ENCODE results near the gene SPP2. TPM values are rescaled to one million over a fixed set of nuclear protein-coding genes. Genes with fewer than 3 reads are reported as not detected.

SPP2 gene
- total RNA-seq, 5 donors from 2014 or later (not counting 1 experiment from before 2014, with no cell fraction given): not detected

DNA sequence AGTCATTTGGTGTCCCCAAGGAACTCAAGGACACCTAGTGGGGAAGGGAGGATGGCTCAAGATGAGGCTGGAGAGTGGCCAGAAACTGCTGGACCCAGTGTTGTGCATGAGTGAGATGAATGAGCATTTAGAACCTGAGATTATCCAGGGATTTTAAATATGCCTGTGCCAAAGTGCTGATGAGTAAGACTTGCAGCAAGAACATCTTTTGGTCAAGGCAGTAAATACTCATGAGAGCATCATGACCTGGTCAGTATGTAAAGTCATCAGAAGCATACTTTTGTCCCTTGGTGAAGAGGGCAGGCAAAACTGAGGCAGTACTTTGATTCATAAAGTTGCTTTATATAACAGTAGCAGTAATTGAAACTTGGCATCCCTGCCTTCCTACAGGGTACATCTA lies 3.1 kb upstream of the SPP2 start:
- no peak overlapping the region for H3K27ac Mint-ChIP-seq
- H3K27ac ChIP-seq (ENCODE audit: low read length): no peak overlapping the region
- POLR2A ChIA-PET: no interaction called here
- no peaks in the 10 kb centered on the region for H3K4me1 ChIP-seq (ENCODE audit: control insufficient read depth in 1 of 2, extremely low read depth in 1 of 2, insufficient read depth in 2 of 2, low read length in 2 of 2)
- H3K27me3 Mint-ChIP-seq: no peaks in the 10 kb centered on the region
- no peaks in the 10 kb centered on the region for H3K36me3 Mint-ChIP-seq
- ATAC-seq (replicated peaks in 1 of 4) (no peak), DNase-seq (no peak)
- H3K4me3 ChIP-seq (ENCODE audit: control insufficient read depth in 1 of 2, extremely low read depth in 1 of 2, low read length in 1 of 2): no peak overlapping the region
- peaks cover 0 to 2% of the 10 kb centered on the region in 2 experiments for H3K27me3 ChIP-seq (replicated peaks in 1 of 2; ENCODE audit: control insufficient read depth in 2 of 2, extremely low read depth in 1 of 2, insufficient read depth in 2 of 2, low read length in 1 of 2)
- H3K4me3 Mint-ChIP-seq: no peak overlapping the region
- CTCF ChIA-PET: no interaction called here
- H3K4me1 Mint-ChIP-seq: peaks cover 0 to 10% (median 6%) of the 10 kb centered on the region in 3 donors
- H3K9me3 Mint-ChIP-seq: peaks cover 0 to 2% (median 0%) of the 10 kb centered on the region in 3 donors
- H3K36me3 ChIP-seq (ENCODE audit: control insufficient read depth in 2 of 2, extremely low read depth in 1 of 2, insufficient read depth in 1 of 2, low read length in 1 of 2): no peaks in the 10 kb centered on the region
- no peaks in the 10 kb centered on the region for H3K9me3 ChIP-seq

DNA sequence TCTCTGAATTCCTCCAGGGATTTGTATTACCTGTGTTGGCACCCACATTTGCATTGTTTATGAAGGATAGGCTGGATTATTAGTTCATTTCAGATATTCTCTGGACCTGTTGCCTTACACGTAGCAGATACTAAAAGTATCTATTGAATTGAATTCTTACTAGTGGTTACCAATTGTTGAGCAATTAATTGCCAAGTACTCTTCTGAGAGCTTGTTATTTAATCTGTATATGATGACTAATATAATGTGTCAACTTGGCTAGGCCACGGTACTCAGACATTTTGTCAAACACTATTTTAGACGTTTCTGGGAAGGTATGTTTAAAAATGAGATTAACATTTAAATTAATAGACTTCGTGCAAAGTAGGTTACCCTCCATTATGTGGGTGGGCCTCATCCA lies 2.5 kb upstream of the SPP2 start:
- no peaks in the 10 kb centered on the region for H3K36me3 ChIP-seq (ENCODE audit: control insufficient read depth in 2 of 2, extremely low read depth in 1 of 2, insufficient read depth in 1 of 2, low read length in 1 of 2)
- Mint-ChIP-seq H3K27me3 (peaks cover 0 to 5% of the 10 kb centered on the region in 2 donors), H3K4me1 (peaks cover 0 to 10% (median 6%) of the 10 kb centered on the region in 3 donors), H3K36me3 (no peaks in the 10 kb centered on the region), H3K4me3 (no peak overlapping the region), H3K9me3 (peaks cover 0 to 2% (median 0%) of the 10 kb centered on the region in 3 donors), H3K27ac (no peak overlapping the region)
- no peaks in the 10 kb centered on the region for H3K9me3 ChIP-seq
- ChIA-PET POLR2A (no interaction called here), CTCF (no interaction called here)
- no peaks in the 10 kb centered on the region for H3K4me1 ChIP-seq (ENCODE audit: control insufficient read depth in 1 of 2, extremely low read depth in 1 of 2, insufficient read depth in 2 of 2, low read length in 2 of 2)
- H3K27me3 ChIP-seq (replicated peaks in 1 of 2; ENCODE audit: control insufficient read depth in 2 of 2, extremely low read depth in 1 of 2, insufficient read depth in 2 of 2, low read length in 1 of 2): peaks cover 0 to 2% of the 10 kb centered on the region in 2 experiments
- no peak overlapping the region for H3K27ac ChIP-seq (ENCODE audit: low read length)
- no peak for ATAC-seq (replicated peaks in 1 of 4)
- 92% methylated on average over 2 of the region's 4 CpGs for WGBS (ENCODE audit: insufficient coverage)
- no peak for DNase-seq
- H3K4me3 ChIP-seq (ENCODE audit: control insufficient read depth in 1 of 2, extremely low read depth in 1 of 2, low read length in 1 of 2): no peak overlapping the region

DNA sequence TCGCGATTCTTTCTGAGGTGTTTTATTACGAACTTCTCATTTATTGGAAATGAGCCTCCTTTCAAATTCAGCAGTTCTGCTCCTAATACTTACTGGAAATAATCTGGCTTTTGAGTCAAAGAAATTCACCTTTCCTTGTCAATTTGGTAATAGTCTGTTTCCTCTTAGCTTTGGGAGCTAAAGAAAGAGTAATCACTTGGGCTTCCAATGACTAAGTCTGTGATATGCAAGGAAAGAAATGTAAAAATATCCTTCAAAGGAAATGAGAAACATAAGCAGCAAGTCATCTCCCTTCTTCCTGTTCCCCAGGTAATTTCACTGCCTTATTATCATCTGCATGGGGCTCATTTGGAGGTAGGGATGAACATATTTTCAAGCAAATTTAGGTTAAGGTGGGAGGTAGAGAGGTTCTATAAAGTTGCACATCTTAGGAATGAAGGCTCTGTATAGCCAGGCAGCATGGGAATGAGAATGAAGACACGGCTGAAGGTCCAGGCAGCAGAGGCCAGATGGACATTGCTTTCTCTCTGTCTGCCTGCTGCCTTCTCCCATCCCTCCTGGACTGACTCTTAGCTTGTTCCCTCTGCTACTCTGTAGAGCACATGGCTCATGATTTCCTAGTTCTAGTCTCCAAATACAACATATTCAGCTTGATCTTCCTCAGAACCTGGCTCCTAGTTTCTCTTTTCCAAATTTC lies 1.0 kb downstream of the SPP2 start:
- Histone ChIP-seq H3K36me3 (ENCODE audit: control insufficient read depth in 2 of 2, extremely low read depth in 1 of 2, insufficient read depth in 1 of 2, low read length in 1 of 2) (no peaks in the 10 kb centered on the region), H3K27ac (ENCODE audit: low read length) (no peak overlapping the region), H3K4me3 (ENCODE audit: control insufficient read depth in 1 of 2, extremely low read depth in 1 of 2, low read length in 1 of 2) (no peak overlapping the region), H3K4me1 (ENCODE audit: control insufficient read depth in 1 of 2, extremely low read depth in 1 of 2, insufficient read depth in 2 of 2, low read length in 2 of 2) (no peaks in the 10 kb centered on the region), H3K27me3 (replicated peaks in 1 of 2; ENCODE audit: control insufficient read depth in 2 of 2, extremely low read depth in 1 of 2, insufficient read depth in 2 of 2, low read length in 1 of 2) (peaks cover 0 to 7% of the 10 kb centered on the region in 2 experiments), H3K9me3 (no peaks in the 10 kb centered on the region)
- ChIA-PET CTCF (no interaction called here), POLR2A (interaction anchor here in 1 of 2 donors (0.6 kb wide), 1 partner anchor 282 kb away, joined by 3 read pairs; no protein-coding TSS in a partner anchor)
- Mint-ChIP-seq H3K36me3 (no peaks in the 10 kb centered on the region), H3K27ac (no peak overlapping the region), H3K9me3 (no peaks in the 10 kb centered on the region), H3K27me3 (peaks cover 0 to 5% of the 10 kb centered on the region in 2 donors), H3K4me1 (peaks cover 0 to 10% (median 6%) of the 10 kb centered on the region in 3 donors), H3K4me3 (no peak overlapping the region)
- DNase-seq: no peak
- no peak for ATAC-seq (replicated peaks in 1 of 4)
- 80% methylated on average over 1 of the region's 4 CpGs for WGBS (ENCODE audit: insufficient coverage)

DNA sequence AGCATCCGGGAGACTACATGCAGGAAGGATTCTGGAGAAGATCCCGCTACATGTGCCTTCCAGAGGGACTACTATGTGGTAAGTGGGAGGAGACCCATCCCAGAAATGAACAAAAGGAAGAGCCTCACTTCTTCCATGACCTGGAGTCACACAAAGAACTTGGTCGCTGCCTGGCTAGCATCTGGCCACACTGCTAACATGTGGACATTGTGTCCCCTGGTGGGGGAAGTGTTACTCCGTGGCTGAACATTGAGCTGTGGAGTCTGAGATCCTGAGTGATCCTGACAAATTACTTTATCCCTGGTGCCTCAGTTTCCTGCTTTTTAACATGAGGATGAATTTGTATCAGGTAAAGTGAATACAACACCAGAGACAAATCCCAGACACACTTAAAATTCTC lies 8.4 kb downstream of the SPP2 start:
- Histone ChIP-seq H3K4me1 (ENCODE audit: control insufficient read depth in 1 of 2, extremely low read depth in 1 of 2, insufficient read depth in 2 of 2, low read length in 2 of 2) (peaks cover 0 to 9% of the 10 kb centered on the region in 2 experiments), H3K4me3 (ENCODE audit: control insufficient read depth in 1 of 2, extremely low read depth in 1 of 2, low read length in 1 of 2) (no peak overlapping the region), H3K36me3 (ENCODE audit: control insufficient read depth in 2 of 2, extremely low read depth in 1 of 2, insufficient read depth in 1 of 2, low read length in 1 of 2) (no peaks in the 10 kb centered on the region), H3K27ac (ENCODE audit: low read length) (no peak overlapping the region), H3K27me3 (replicated peaks in 1 of 2; ENCODE audit: control insufficient read depth in 2 of 2, extremely low read depth in 1 of 2, insufficient read depth in 2 of 2, low read length in 1 of 2) (peaks cover 2 to 6% of the 10 kb centered on the region in 2 experiments), H3K9me3 (no peaks in the 10 kb centered on the region)
- 92% methylated on average over 2 of the region's 4 CpGs for WGBS (ENCODE audit: insufficient coverage)
- H3K27me3 Mint-ChIP-seq: peaks cover 0 to 12% of the 10 kb centered on the region in 2 donors
- H3K27ac Mint-ChIP-seq: no peak overlapping the region
- H3K4me3 Mint-ChIP-seq: no peak overlapping the region
- H3K36me3 Mint-ChIP-seq: no peaks in the 10 kb centered on the region
- ATAC-seq (replicated peaks in 1 of 4) (no peak), DNase-seq (no peak)
- CTCF ChIA-PET: interaction anchor here in 1 of 2 donors (0.6 kb wide), 1 partner anchor 100 kb away, joined by 3 read pairs; no protein-coding TSS in a partner anchor
- peaks cover 0 to 9% (median 4%) of the 10 kb centered on the region in 3 donors for H3K4me1 Mint-ChIP-seq
- H3K9me3 Mint-ChIP-seq: no peaks in the 10 kb centered on the region
- POLR2A ChIA-PET: no interaction called here

- H3K4me3 Mint-ChIP-seq: no peak overlapping the region
- no peak overlapping the region for H3K27ac Mint-ChIP-seq
- ChIA-PET CTCF (no interaction called here), POLR2A (no interaction called here)
- H3K36me3 Mint-ChIP-seq: no peaks in the 10 kb centered on the region
- Histone ChIP-seq H3K27ac (ENCODE audit: low read length) (no peak overlapping the region), H3K9me3 (no peaks in the 10 kb centered on the region), H3K27me3 (replicated peaks in 1 of 2; ENCODE audit: control insufficient read depth in 2 of 2, extremely low read depth in 1 of 2, insufficient read depth in 2 of 2, low read length in 1 of 2) (peaks cover 0 to 2% of the 10 kb centered on the region in 2 experiments), H3K4me1 (ENCODE audit: control insufficient read depth in 1 of 2, extremely low read depth in 1 of 2, insufficient read depth in 2 of 2, low read length in 2 of 2) (peaks cover 0 to 9% of the 10 kb centered on the region in 2 experiments), H3K36me3 (ENCODE audit: control insufficient read depth in 2 of 2, extremely low read depth in 1 of 2, insufficient read depth in 1 of 2, low read length in 1 of 2) (no peaks in the 10 kb centered on the region), H3K4me3 (ENCODE audit: control insufficient read depth in 1 of 2, extremely low read depth in 1 of 2, low read length in 1 of 2) (no peak overlapping the region)
- WGBS (ENCODE audit: insufficient coverage): 100% methylated on average over 2 of the region's 8 CpGs
- DNase-seq (no peak), ATAC-seq (replicated peaks in 1 of 4) (no peak)
- no peaks in the 10 kb centered on the region for H3K9me3 Mint-ChIP-seq
- peaks cover 0 to 11% (median 6%) of the 10 kb centered on the region in 3 donors for H3K4me1 Mint-ChIP-seq
- H3K27me3 Mint-ChIP-seq: peaks cover 0 to 12% of the 10 kb centered on the region in 2 donors
Measured at GRCh38 chr2:234060236-234060635, 9.7 kb downstream of the SPP2 start.

DNA sequence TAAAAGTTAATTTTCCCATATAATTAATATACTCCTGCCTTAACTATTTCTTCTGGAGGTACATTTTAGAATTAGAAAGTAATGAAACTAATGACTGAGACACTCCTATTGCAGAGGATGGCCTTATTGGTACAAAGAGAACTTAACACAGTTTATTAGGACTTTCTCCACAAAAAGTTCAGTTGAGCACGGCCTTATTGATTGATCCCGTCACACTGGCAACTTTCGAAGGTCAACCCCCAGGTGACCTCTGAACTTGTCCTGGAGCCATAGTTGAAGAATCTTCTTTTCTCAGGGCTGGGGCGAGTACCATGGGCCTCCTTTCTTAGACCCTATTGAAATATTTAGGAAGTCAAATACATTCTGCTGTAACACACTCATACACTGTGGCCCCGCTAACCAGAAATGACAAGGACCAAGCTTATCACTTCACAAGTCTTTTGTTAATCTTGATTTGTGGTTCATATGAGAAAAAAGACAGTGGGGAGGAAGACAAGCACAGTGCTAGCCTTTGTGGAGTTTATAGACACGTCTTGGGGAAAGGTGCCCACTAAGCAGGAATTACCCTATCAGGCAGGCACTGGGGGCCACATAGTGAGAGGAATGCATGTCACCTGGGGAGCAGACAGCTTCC lies 11.2 kb downstream of the SPP2 start:
- H3K36me3 Mint-ChIP-seq: no peaks in the 10 kb centered on the region
- Histone ChIP-seq H3K4me1 (ENCODE audit: control insufficient read depth in 1 of 2, extremely low read depth in 1 of 2, insufficient read depth in 2 of 2, low read length in 2 of 2) (peaks cover 0 to 9% of the 10 kb centered on the region in 2 experiments), H3K36me3 (ENCODE audit: control insufficient read depth in 2 of 2, extremely low read depth in 1 of 2, insufficient read depth in 1 of 2, low read length in 1 of 2) (no peaks in the 10 kb centered on the region), H3K4me3 (ENCODE audit: control insufficient read depth in 1 of 2, extremely low read depth in 1 of 2, low read length in 1 of 2) (no peak overlapping the region), H3K27ac (ENCODE audit: low read length) (no peak overlapping the region), H3K27me3 (replicated peaks in 1 of 2; ENCODE audit: control insufficient read depth in 2 of 2, extremely low read depth in 1 of 2, insufficient read depth in 2 of 2, low read length in 1 of 2) (peaks cover 0 to 2% of the 10 kb centered on the region in 2 experiments), H3K9me3 (no peaks in the 10 kb centered on the region)
- H3K4me3 Mint-ChIP-seq: no peak overlapping the region
- peak in 3 of 35 experiments; percentile 4 to 17 (median 9) for DNase-seq
- H3K27me3 Mint-ChIP-seq: peaks cover 0 to 12% of the 10 kb centered on the region in 2 donors
- peaks cover 0 to 11% (median 6%) of the 10 kb centered on the region in 3 donors for H3K4me1 Mint-ChIP-seq
- CTCF ChIA-PET: interaction anchor here in 1 of 2 donors (0.5 kb wide), 1 partner anchor 36 kb away, joined by 5 read pairs; no protein-coding TSS in a partner anchor
- no peaks in the 10 kb centered on the region for H3K9me3 Mint-ChIP-seq
- no peak overlapping the region for H3K27ac Mint-ChIP-seq
- POLR2A ChIA-PET: interaction anchor here in 1 of 2 donors (0.6 kb wide), 1 partner anchor 11 kb away, joined by 5 read pairs; no protein-coding TSS in a partner anchor
- WGBS (ENCODE audit: insufficient coverage): 95% methylated on average over 3 of the region's 6 CpGs
- peak in 1 of 4 experiments; percentile 55 for ATAC-seq (replicated peaks in 1 of 4)
